LNCaP clone FGC (cell line): ENCODE measurements around the gene NR2F6.
"Not testable (repeated sequence)": the region's sequence is repeated elsewhere in the genome, so short reads cannot be mapped to it uniquely, and the experiment has no call there.

Experiments
- DNase-seq: peaks from one replicate; pipeline ENCODE4 v3.0.0-alpha.2; 2011; ENCODE audit warnings: low read depth
- H3K4me3 ChIP-seq: 2 replicates; pipeline ENCODE4 v1.5.1; 2011; ENCODE audit warnings: mild to moderate bottlenecking, low read depth, low read length, control low read depth
- TF ChIP-seq, protein P1 (sequence below): IDR thresholded peaks from 2 replicates; pipeline ENCODE4 v1.5.1; 2012; ENCODE audit warnings: mild to moderate bottlenecking; ENCODE audit not compliant: control insufficient read depth, insufficient read depth; ENCODE audit errors: extremely low read depth

Gene NR2F6

DNA sequence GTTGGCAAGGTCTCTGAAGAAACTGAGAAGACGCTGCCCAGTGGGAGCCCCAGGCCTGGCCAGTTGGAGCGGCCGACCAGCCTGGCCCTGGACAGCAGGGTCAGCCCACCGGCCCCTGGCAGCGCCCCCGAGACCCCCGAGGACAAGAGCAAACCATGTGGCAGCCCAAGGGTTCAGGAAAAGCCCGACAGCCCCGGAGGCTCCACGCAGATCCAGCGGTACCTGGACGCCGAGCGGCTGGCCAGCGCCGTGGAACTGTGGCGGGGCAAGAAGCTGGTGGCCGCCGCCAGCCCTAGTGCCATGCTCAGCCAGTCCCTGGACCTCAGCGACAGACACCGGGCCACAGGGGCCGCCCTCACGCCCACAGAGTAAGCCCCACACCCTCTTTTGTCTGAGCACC is 50.6 kb downstream of the NR2F6 start:
- TF ChIP-seq, protein P1, sequence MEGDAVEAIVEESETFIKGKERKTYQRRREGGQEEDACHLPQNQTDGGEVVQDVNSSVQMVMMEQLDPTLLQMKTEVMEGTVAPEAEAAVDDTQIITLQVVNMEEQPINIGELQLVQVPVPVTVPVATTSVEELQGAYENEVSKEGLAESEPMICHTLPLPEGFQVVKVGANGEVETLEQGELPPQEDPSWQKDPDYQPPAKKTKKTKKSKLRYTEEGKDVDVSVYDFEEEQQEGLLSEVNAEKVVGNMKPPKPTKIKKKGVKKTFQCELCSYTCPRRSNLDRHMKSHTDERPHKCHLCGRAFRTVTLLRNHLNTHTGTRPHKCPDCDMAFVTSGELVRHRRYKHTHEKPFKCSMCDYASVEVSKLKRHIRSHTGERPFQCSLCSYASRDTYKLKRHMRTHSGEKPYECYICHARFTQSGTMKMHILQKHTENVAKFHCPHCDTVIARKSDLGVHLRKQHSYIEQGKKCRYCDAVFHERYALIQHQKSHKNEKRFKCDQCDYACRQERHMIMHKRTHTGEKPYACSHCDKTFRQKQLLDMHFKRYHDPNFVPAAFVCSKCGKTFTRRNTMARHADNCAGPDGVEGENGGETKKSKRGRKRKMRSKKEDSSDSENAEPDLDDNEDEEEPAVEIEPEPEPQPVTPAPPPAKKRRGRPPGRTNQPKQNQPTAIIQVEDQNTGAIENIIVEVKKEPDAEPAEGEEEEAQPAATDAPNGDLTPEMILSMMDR: no peak
- no peak for DNase-seq
- H3K4me3 ChIP-seq: no peak overlapping the region

- no peak for DNase-seq
- TF ChIP-seq, protein P1: no peak
- H3K4me3 ChIP-seq: no peak overlapping the region
Observed at GRCh38 chr19:17194608-17195007, 51.1 kb downstream of the NR2F6 start.

DNA sequence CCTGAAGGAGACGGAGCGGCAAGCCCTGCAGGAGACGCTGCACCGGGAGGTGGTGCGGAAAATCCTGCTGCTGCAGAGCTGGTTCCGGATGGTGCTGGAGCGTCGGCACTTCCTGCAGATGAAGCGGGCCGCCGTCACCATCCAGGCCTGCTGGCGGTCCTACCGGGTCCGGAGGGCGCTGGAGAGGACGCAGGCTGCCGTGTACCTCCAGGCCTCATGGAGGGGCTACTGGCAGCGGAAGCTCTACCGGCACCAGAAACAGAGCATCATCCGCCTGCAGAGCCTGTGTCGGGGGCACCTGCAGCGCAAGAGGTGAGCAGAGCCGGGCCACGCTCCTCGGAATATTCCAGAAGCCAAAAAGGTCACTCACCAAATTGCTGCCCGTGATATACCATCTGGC is 53.0 kb downstream of the NR2F6 start:
- no peak overlapping the region for H3K4me3 ChIP-seq
- DNase-seq: no peak
- TF ChIP-seq, protein P1: no peak

DNA sequence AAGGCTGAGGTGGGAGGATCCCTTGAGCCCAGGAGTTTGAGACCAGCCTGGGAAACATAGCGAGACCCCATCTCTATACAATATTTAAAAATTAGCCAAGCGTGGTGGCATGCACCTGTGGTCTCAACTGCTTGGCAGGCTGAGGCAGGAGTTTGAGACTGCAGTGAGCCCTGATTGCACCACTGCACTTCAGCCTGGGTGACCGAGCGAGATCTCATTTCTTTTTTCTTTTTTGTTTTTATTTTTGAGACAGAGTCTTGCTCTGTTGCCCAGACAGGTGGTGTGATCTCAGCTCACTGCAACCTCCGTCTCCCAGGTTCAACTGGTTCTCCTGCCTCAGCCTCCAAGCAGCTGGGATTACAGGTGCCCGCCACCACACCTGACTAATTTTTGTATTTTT is 54.0 kb downstream of the NR2F6 start:
- not testable (repeated sequence) for H3K4me3 ChIP-seq, DNase-seq

GRCh38 chr19:17185590-17185989 is 60.1 kb downstream of the NR2F6 start:
- no peak for DNase-seq
- no peak overlapping the region for H3K4me3 ChIP-seq
- TF ChIP-seq, protein P1: no peak

DNA sequence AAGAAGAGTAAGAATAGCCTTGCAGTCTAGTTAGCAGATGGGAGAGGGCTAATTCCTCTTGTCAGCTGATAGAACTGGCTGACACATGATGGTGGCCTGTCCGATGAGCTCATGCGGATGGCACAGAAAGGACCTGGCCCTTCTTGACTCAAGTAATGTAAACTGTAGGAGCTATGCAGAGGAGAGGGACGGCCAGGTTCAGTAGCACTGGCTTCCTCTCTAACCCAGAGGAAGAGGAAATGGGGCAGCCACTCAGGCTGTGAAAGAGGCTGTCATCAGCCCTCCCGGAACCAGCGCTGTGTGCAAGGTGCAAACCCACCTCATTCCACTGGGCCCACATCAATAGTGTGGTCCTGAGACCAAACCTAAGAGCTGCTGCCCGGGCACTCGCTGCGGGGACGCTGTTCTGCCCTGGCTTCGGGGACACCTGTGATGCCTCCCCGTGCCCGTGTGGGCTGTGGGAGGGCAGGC is 61.3 kb downstream of the NR2F6 start:
- no peak overlapping the region for H3K4me3 ChIP-seq
- TF ChIP-seq, protein P1: no peak
- DNase-seq: no peak

- H3K4me3 ChIP-seq: no peak overlapping the region
- TF ChIP-seq, protein P1: no peak
- DNase-seq: no peak
Observed at GRCh38 chr19:17183858-17184321, 61.8 kb downstream of the NR2F6 start.
